Measurements from ENCODE around the gene FNDC3B. TPM values are rescaled to one million over a fixed set of nuclear protein-coding genes. Genes with fewer than 3 reads are reported as not detected.

The FNDC3B gene
- total RNA-seq, 5 donors from 2014 or later (not counting 1 experiment from before 2014, with no cell fraction given), result 18.1 to 46.5 (median 23.5) TPM

DNA sequence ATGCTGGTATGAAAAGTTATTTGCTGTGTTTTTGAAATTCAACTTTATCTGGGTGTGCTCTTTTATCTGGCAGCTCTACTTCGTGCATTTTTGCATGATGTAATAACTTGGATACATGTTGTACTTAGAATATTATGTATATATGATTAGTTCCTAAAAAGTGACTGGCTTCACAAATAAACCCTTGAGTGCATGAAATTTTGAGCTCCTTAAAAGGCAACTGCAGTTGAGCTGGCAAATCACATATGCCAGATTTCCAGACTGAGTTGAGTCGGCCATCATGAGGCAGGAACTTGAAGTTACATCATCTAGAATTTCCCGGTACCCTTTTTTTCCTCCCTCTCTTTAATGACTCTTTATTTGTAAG is 162.5 kb downstream of the FNDC3B start:
- DNase-seq, result no peak
- Histone ChIP-seq H3K4me1 (ENCODE audit: control insufficient read depth in 1 of 2, extremely low read depth in 1 of 2, insufficient read depth in 2 of 2, low read length in 2 of 2) (no peaks in the 10 kb centered on the region), H3K4me3 (ENCODE audit: control insufficient read depth in 1 of 2, extremely low read depth in 1 of 2, low read length in 1 of 2) (no peak overlapping the region), H3K9me3 (no peaks in the 10 kb centered on the region), H3K27ac (ENCODE audit: low read length) (no peak overlapping the region), H3K36me3 (ENCODE audit: control insufficient read depth in 2 of 2, extremely low read depth in 1 of 2, insufficient read depth in 1 of 2, low read length in 1 of 2) (peaks cover 0 to 7% of the 10 kb centered on the region in 2 donors), H3K27me3 (replicated peaks in 1 of 2; ENCODE audit: control insufficient read depth in 2 of 2, extremely low read depth in 1 of 2, insufficient read depth in 2 of 2, low read length in 1 of 2) (no peaks in the 10 kb centered on the region)
- Mint-ChIP-seq H3K27ac (no peak overlapping the region), H3K36me3 (peaks cover 55% of the 10 kb centered on the region), H3K27me3 (no peaks in the 10 kb centered on the region), H3K4me1 (peaks cover 0 to 2% (median 0%) of the 10 kb centered on the region in 3 donors), H3K4me3 (no peak overlapping the region), H3K9me3 (peaks cover 10 to 34% (median 10%) of the 10 kb centered on the region in 3 donors)
- ChIA-PET CTCF (no interaction called here), POLR2A (no interaction called here)
- ATAC-seq (replicated peaks in 1 of 4), result no peak
- no CpG with 5 or more reads among the region's 3 CpGs for WGBS (ENCODE audit: insufficient coverage)

DNA sequence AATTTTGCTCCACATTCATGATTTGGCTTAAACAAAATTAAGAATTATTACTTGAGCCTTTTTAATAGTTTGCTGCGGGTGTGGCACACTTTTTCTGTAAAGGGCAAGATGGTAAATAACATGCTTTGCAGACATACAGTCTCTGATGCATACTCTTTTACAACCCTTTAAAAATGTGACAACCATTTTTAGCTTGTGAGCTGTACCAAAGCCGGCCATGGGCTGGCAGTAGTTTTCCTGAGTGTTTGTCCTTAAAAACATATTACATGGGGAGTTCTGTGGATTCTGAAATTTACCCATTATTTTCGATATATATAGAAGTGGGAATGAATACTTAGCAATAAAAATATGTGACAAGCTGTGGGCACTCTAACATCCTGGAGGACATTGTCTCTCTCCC is 163.4 kb downstream of the FNDC3B start:
- Histone ChIP-seq H3K27me3 (replicated peaks in 1 of 2; ENCODE audit: control insufficient read depth in 2 of 2, extremely low read depth in 1 of 2, insufficient read depth in 2 of 2, low read length in 1 of 2) (no peaks in the 10 kb centered on the region), H3K4me1 (ENCODE audit: control insufficient read depth in 1 of 2, extremely low read depth in 1 of 2, insufficient read depth in 2 of 2, low read length in 2 of 2) (no peaks in the 10 kb centered on the region), H3K27ac (ENCODE audit: low read length) (no peak overlapping the region), H3K9me3 (no peaks in the 10 kb centered on the region), H3K36me3 (ENCODE audit: control insufficient read depth in 2 of 2, extremely low read depth in 1 of 2, insufficient read depth in 1 of 2, low read length in 1 of 2) (peaks cover 0 to 7% of the 10 kb centered on the region in 2 donors), H3K4me3 (ENCODE audit: control insufficient read depth in 1 of 2, extremely low read depth in 1 of 2, low read length in 1 of 2) (no peak overlapping the region)
- no CpG with 5 or more reads among the region's 3 CpGs for WGBS (ENCODE audit: insufficient coverage)
- ChIA-PET POLR2A (no interaction called here), CTCF (no interaction called here)
- no peaks in the 10 kb centered on the region for H3K27me3 Mint-ChIP-seq
- peaks cover 0 to 3% (median 0%) of the 10 kb centered on the region in 3 donors for H3K4me1 Mint-ChIP-seq
- DNase-seq, result no peak
- H3K27ac Mint-ChIP-seq, result no peak overlapping the region
- H3K4me3 Mint-ChIP-seq, result no peak overlapping the region
- no peak for ATAC-seq (replicated peaks in 1 of 4)
- peaks cover 10 to 36% (median 10%) of the 10 kb centered on the region in 3 donors for H3K9me3 Mint-ChIP-seq
- peaks cover 56% of the 10 kb centered on the region for H3K36me3 Mint-ChIP-seq

DNA sequence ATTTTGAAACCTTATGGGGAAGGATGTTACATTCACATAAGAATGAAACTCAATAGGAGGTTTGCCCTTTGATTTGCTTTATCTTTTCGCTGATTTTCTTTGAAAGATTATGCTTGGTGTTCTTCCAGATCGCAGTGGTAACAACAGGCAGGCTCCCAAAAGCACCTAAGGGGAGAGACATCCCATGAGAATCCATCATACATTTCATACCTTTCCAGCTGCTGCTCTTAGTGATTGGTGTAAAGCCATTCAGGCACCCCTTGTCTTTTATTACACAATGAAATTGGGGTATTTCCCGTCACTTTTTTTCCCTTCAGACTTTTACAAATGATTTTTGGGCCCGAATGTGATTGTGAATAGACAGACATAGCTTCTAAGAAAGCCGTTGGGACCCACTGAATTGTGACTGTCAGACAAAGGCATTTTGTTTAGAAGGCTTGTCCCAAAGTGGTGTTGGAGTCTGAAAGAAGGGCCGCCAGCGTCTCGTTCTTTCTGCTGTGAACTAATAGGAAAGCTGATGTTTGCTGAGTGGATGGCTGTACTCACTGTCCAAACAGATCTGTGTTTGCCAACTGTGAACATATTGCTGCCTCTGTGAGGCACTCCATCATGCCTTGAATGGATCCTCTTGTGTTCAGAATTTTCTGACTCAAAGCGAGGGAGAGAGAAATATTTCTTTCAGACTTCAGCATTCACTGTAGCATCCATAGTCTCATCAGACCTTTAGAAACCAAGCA is 164.3 kb downstream of the FNDC3B start:
- CTCF ChIA-PET, result no interaction called here
- Histone ChIP-seq H3K4me1 (ENCODE audit: control insufficient read depth in 1 of 2, extremely low read depth in 1 of 2, insufficient read depth in 2 of 2, low read length in 2 of 2) (no peaks in the 10 kb centered on the region), H3K27ac (ENCODE audit: low read length) (no peak overlapping the region), H3K27me3 (replicated peaks in 1 of 2; ENCODE audit: control insufficient read depth in 2 of 2, extremely low read depth in 1 of 2, insufficient read depth in 2 of 2, low read length in 1 of 2) (no peaks in the 10 kb centered on the region), H3K4me3 (ENCODE audit: control insufficient read depth in 1 of 2, extremely low read depth in 1 of 2, low read length in 1 of 2) (no peak overlapping the region), H3K36me3 (ENCODE audit: control insufficient read depth in 2 of 2, extremely low read depth in 1 of 2, insufficient read depth in 1 of 2, low read length in 1 of 2) (peaks cover 0 to 7% of the 10 kb centered on the region in 2 donors), H3K9me3 (no peaks in the 10 kb centered on the region)
- no peak overlapping the region for H3K4me3 Mint-ChIP-seq
- H3K9me3 Mint-ChIP-seq, result peaks cover 10 to 36% (median 10%) of the 10 kb centered on the region in 3 donors
- ATAC-seq (replicated peaks in 1 of 4) (no peak), DNase-seq (no peak)
- POLR2A ChIA-PET, result no interaction called here
- WGBS (ENCODE audit: insufficient coverage), result 87% methylated on average over 3 of the region's 9 CpGs
- peaks cover 52% of the 10 kb centered on the region for H3K36me3 Mint-ChIP-seq
- no peaks in the 10 kb centered on the region for H3K27me3 Mint-ChIP-seq
- no peak overlapping the region for H3K27ac Mint-ChIP-seq
- H3K4me1 Mint-ChIP-seq, result peaks cover 0 to 3% (median 0%) of the 10 kb centered on the region in 3 donors

DNA sequence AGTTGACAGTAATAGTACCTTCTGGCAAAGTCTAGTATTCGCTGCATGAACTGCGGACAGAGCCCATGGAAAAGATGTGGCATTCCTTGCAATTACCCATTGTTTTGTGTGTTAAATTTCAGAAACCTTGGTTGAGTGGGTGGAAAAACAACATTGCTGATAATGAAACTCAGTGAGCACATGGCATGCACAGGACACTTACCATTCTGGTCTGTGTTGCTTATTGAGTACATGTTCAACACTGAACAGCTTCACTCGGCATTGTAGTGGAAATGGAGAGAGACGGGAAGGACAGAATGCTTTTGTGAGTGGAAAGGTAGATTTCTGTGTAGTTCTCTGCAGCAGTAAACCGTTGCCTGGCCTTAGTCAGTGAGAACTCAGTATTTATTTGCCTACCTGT is 165.3 kb downstream of the FNDC3B start:
- WGBS (ENCODE audit: insufficient coverage), result 93% methylated on average over 2 of the region's 5 CpGs
- peaks cover 10 to 36% (median 10%) of the 10 kb centered on the region in 3 donors for H3K9me3 Mint-ChIP-seq
- CTCF ChIA-PET, result no interaction called here
- ATAC-seq (replicated peaks in 1 of 4) (no peak), DNase-seq (no peak)
- Histone ChIP-seq H3K27me3 (replicated peaks in 1 of 2; ENCODE audit: control insufficient read depth in 2 of 2, extremely low read depth in 1 of 2, insufficient read depth in 2 of 2, low read length in 1 of 2) (no peaks in the 10 kb centered on the region), H3K4me3 (ENCODE audit: control insufficient read depth in 1 of 2, extremely low read depth in 1 of 2, low read length in 1 of 2) (no peak overlapping the region), H3K9me3 (no peaks in the 10 kb centered on the region), H3K27ac (ENCODE audit: low read length) (no peak overlapping the region), H3K4me1 (ENCODE audit: control insufficient read depth in 1 of 2, extremely low read depth in 1 of 2, insufficient read depth in 2 of 2, low read length in 2 of 2) (no peaks in the 10 kb centered on the region), H3K36me3 (ENCODE audit: control insufficient read depth in 2 of 2, extremely low read depth in 1 of 2, insufficient read depth in 1 of 2, low read length in 1 of 2) (peaks cover 0 to 7% of the 10 kb centered on the region in 2 donors)
- no peak overlapping the region for H3K4me3 Mint-ChIP-seq
- no peak overlapping the region for H3K27ac Mint-ChIP-seq
- H3K27me3 Mint-ChIP-seq, result no peaks in the 10 kb centered on the region
- POLR2A ChIA-PET, result no interaction called here
- H3K4me1 Mint-ChIP-seq, result peaks cover 0 to 3% (median 0%) of the 10 kb centered on the region in 3 donors
- H3K36me3 Mint-ChIP-seq, result peaks cover 49% of the 10 kb centered on the region

DNA sequence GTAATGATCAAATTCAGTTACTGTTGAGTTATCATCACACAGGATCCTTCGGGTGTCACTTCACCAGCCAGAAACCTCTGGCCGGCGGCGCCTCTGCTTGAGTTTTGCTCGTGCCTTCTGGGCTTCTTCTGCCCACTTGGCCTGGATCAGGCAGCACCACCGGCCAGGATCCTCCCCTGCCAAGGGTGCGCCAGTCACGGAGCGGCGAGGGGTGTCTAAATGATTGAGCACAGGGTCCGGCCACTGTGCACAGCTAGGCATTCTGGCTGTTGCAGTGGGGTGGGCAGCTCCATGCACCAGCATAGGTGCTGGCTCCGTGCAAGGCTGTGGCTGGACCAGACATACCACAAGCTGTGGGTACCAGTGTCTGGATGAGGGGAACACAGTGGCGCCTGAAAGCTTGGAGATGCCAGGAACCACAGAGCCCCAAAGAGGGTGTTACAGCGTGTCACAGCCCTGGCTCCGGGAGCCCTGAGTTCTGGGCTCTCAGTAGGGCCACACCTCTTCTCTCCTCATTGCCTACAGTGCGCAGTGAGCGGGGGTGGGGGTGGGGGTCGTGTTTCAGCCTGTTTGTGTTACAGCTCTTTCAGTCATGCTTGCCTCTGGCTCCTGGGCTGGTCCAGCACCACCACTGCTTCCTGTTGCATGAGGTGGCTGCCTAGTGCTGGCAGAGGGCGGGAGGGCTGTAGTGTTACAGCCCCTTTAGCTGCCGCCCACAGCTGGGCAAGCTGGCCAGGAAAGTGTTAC is 169.4 kb downstream of the FNDC3B start:
- H3K27ac ChIP-seq (ENCODE audit: low read length), result no peak overlapping the region
- WGBS (ENCODE audit: insufficient coverage), result 85% methylated on average over 15 of the region's 20 CpGs
- H3K9me3 ChIP-seq, result no peaks in the 10 kb centered on the region
- Mint-ChIP-seq H3K27me3 (no peaks in the 10 kb centered on the region), H3K9me3 (peaks cover 8 to 27% (median 10%) of the 10 kb centered on the region in 3 donors), H3K4me3 (no peak overlapping the region), H3K4me1 (peaks cover 0 to 10% (median 6%) of the 10 kb centered on the region in 3 donors), H3K27ac (no peak overlapping the region), H3K36me3 (peaks cover 42% of the 10 kb centered on the region)
- no peak overlapping the region for H3K4me3 ChIP-seq (ENCODE audit: control insufficient read depth in 1 of 2, extremely low read depth in 1 of 2, low read length in 1 of 2)
- ChIA-PET CTCF (interaction anchor here in 1 of 2 donors (0.6 kb wide), 1 partner anchor 78 kb away, joined by 5 read pairs; no protein-coding TSS in a partner anchor), POLR2A (interaction anchor here in 1 of 2 donors (0.6 kb wide), 1 partner anchor 881 kb away, joined by 8 read pairs; no protein-coding TSS in a partner anchor)
- H3K27me3 ChIP-seq (replicated peaks in 1 of 2; ENCODE audit: control insufficient read depth in 2 of 2, extremely low read depth in 1 of 2, insufficient read depth in 2 of 2, low read length in 1 of 2), result no peaks in the 10 kb centered on the region
- H3K4me1 ChIP-seq (ENCODE audit: control insufficient read depth in 1 of 2, extremely low read depth in 1 of 2, insufficient read depth in 2 of 2, low read length in 2 of 2), result no peaks in the 10 kb centered on the region
- peak in 2 of 35 experiments; percentile 4 for DNase-seq
- ATAC-seq (replicated peaks in 1 of 4), result peak in 1 of 4 experiments; percentile 27
- peaks cover 0 to 7% of the 10 kb centered on the region in 2 donors for H3K36me3 ChIP-seq (ENCODE audit: control insufficient read depth in 2 of 2, extremely low read depth in 1 of 2, insufficient read depth in 1 of 2, low read length in 1 of 2)

DNA sequence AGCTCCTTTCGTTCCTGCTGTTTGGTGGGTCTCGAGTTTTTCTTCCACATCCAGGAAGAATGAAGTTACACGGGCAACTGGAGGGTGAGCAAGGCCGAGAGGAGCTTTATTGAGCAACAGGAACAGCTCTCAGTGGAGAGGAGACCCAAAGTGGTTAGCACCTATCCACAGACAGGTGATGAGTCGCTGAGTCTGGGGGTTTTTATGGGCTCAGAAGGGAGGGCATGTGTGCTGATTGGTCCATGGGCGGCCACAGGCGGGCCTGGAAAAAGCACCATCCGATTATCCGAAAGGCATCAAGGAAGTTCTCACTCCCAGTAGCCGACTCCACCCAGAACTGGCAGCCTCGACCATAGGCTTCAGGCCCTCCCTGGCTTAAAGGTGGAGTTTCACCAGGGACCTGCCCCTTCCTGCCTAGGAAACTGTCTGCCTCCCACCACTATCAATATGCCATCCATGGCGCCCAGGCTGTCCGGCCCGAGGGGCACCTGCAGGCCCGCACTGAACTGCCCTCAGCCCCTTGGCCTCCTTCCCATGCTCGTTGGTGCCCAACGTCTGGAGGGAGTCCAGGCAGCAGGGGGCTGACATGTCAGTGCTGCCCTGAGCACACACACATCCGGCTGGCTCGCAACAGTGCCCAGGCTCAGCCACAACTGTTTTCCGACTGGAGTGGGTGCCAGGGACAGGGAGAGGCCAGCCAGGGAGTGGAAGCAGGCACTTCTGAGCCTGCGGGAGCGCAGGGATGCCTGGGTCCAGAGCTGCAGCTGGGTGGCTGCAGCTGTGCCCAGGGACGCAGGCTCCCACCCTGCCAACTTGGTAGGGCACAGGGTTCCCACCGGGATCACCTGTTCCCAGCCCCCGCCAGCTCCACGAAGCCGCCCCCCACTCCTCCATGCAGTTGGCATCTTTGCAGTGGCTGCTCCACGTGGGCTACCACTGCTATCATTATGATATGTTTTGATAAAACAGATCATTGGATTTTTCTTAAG is 170.2 kb downstream of the FNDC3B start:
- no peak overlapping the region for H3K27ac ChIP-seq (ENCODE audit: low read length)
- no peak overlapping the region for H3K4me3 Mint-ChIP-seq
- 88% methylated on average over 16 of the region's 28 CpGs for WGBS (ENCODE audit: insufficient coverage)

More for the DNA sequence above, 170.2 kb downstream of the FNDC3B start:
- peaks cover 5 to 20% (median 6%) of the 10 kb centered on the region in 3 donors for H3K9me3 Mint-ChIP-seq
- POLR2A ChIA-PET, result no interaction called here
- no peaks in the 10 kb centered on the region for H3K9me3 ChIP-seq
- CTCF ChIA-PET, result interaction anchor here in 1 of 2 donors (0.6 kb wide), 1 partner anchor 79 kb away, joined by 5 read pairs; no protein-coding TSS in a partner anchor
- DNase-seq (no peak), ATAC-seq (replicated peaks in 1 of 4) (no peak)
- no peaks in the 10 kb centered on the region for H3K27me3 ChIP-seq (replicated peaks in 1 of 2; ENCODE audit: control insufficient read depth in 2 of 2, extremely low read depth in 1 of 2, insufficient read depth in 2 of 2, low read length in 1 of 2)
- H3K4me1 Mint-ChIP-seq, result peaks cover 0 to 10% (median 6%) of the 10 kb centered on the region in 3 donors
- H3K4me1 ChIP-seq (ENCODE audit: control insufficient read depth in 1 of 2, extremely low read depth in 1 of 2, insufficient read depth in 2 of 2, low read length in 2 of 2), result no peaks in the 10 kb centered on the region
- peaks cover 36% of the 10 kb centered on the region for H3K36me3 Mint-ChIP-seq
- no peak overlapping the region for H3K27ac Mint-ChIP-seq
- H3K36me3 ChIP-seq (ENCODE audit: control insufficient read depth in 2 of 2, extremely low read depth in 1 of 2, insufficient read depth in 1 of 2, low read length in 1 of 2), result peaks cover 0 to 7% of the 10 kb centered on the region in 2 donors
- no peaks in the 10 kb centered on the region for H3K27me3 Mint-ChIP-seq
- H3K4me3 ChIP-seq (ENCODE audit: control insufficient read depth in 1 of 2, extremely low read depth in 1 of 2, low read length in 1 of 2), result no peak overlapping the region

Data from T-cell (primary cell).